Nephron progenitor cell (in vitro differentiated cells): Measurements from ENCODE around the gene PUM1.

Experiments
- DNase-seq: peaks from one replicate; pipeline ENCODE4 v3.0.0; 2021
- H3K27ac Mint-ChIP-seq: 2 replicates; pipeline ENCODE4 v1.8.0; 2021; ENCODE audit warnings: mild to moderate bottlenecking, moderate library complexity, mixed read lengths
- H3K27me3 Mint-ChIP-seq: 2 replicates; pipeline ENCODE4 v1.8.0; 2021; ENCODE audit warnings: mild to moderate bottlenecking, low read depth, mixed read lengths; ENCODE audit not compliant: poor library complexity
- H3K36me3 Mint-ChIP-seq: 2 replicates; pipeline ENCODE4 v1.8.0; 2021; ENCODE audit warnings: low read depth, mixed read lengths
- H3K4me1 Mint-ChIP-seq: 2 replicates; pipeline ENCODE4 v1.8.0; 2021; ENCODE audit warnings: mixed read lengths
- H3K4me3 Mint-ChIP-seq: 2 replicates; pipeline ENCODE4 v1.8.0; 2021; ENCODE audit warnings: mild to moderate bottlenecking, moderate library complexity, mixed read lengths
- H3K9me3 Mint-ChIP-seq: 2 replicates; pipeline ENCODE4 v1.8.0; 2021; ENCODE audit warnings: mild to moderate bottlenecking, moderate library complexity, mixed read lengths
- CTCF ChIP-seq: fragments of 200-600 bp; sonication (generic); IDR thresholded peaks from 2 replicates; pipeline ENCODE4 v1.5.0; 2021; ENCODE audit warnings: antibody characterized with exemption

PUM1 gene

GRCh38 chr1:31005617-31006166 is 59.8 kb downstream of the PUM1 start:
- DNase-seq: no peak
- peaks cover 51% of the 10 kb centered on the region for H3K4me1 Mint-ChIP-seq
- no peak for TF ChIP-seq CTCF
- no peaks in the 10 kb centered on the region for H3K9me3 Mint-ChIP-seq
- no peaks in the 10 kb centered on the region for H3K27me3 Mint-ChIP-seq
- no peak overlapping the region for H3K4me3 Mint-ChIP-seq
- peak overlapping the region; percentile 82 for H3K27ac Mint-ChIP-seq
- H3K36me3 Mint-ChIP-seq: peaks cover 53% of the 10 kb centered on the region

GRCh38 chr1:31005198-31005597 is 60.3 kb downstream of the PUM1 start:
- no peak for TF ChIP-seq CTCF
- Mint-ChIP-seq H3K27ac (peak overlapping the region; percentile 83), H3K4me1 (peaks cover 51% of the 10 kb centered on the region), H3K36me3 (peaks cover 54% of the 10 kb centered on the region), H3K27me3 (no peaks in the 10 kb centered on the region), H3K9me3 (no peaks in the 10 kb centered on the region), H3K4me3 (peak overlapping the region; percentile 43)
- DNase-seq: no peak

GRCh38 chr1:31004231-31004621 is 61.3 kb downstream of the PUM1 start:
- no peak for TF ChIP-seq CTCF
- H3K27me3 Mint-ChIP-seq: no peaks in the 10 kb centered on the region
- no peak for DNase-seq
- no peaks in the 10 kb centered on the region for H3K9me3 Mint-ChIP-seq
- peaks cover 53% of the 10 kb centered on the region for H3K36me3 Mint-ChIP-seq
- peak overlapping the region; percentile 83 for H3K27ac Mint-ChIP-seq
- peaks cover 51% of the 10 kb centered on the region for H3K4me1 Mint-ChIP-seq
- peak overlapping the region; percentile 43 for H3K4me3 Mint-ChIP-seq

GRCh38 chr1:31003613-31004230 is 61.8 kb downstream of the PUM1 start:
- Mint-ChIP-seq H3K4me3 (no peak overlapping the region), H3K9me3 (no peaks in the 10 kb centered on the region)

DNA sequence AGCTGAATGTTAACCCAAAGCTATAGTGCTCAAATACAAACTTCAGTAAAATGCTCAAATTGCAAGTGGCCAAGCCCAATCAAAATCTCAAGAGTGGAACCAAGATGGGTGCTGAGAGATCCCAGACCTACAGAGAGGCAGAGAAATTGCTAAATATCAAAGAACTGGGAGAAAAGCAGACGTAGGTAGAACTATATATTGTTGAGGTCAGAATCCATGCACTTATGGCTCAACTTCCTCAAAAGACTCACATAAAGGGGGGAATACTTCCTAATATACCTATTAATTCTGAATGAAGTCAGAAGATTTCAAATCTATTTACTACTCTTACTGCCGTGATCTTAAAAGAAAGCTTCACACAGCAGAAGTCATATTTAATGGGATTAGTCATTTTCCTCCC is 65.2 kb downstream of the PUM1 start:
- Mint-ChIP-seq H3K9me3 (no peaks in the 10 kb centered on the region), H3K4me1 (peaks cover 31% of the 10 kb centered on the region), H3K27ac (peak overlapping the region; percentile 78), H3K27me3 (no peaks in the 10 kb centered on the region), H3K4me3 (no peak overlapping the region), H3K36me3 (peaks cover 75% of the 10 kb centered on the region)
- no peak for DNase-seq
- TF ChIP-seq CTCF: no peak

More at GRCh38 chr1:31003613-31004230, 61.8 kb downstream of the PUM1 start:
- Mint-ChIP-seq H3K36me3 (peaks cover 55% of the 10 kb centered on the region), H3K27me3 (no peaks in the 10 kb centered on the region), H3K27ac (peak overlapping the region; percentile 83), H3K4me1 (peaks cover 53% of the 10 kb centered on the region)
- TF ChIP-seq CTCF: no peak
- DNase-seq: no peak

- Mint-ChIP-seq H3K9me3 (no peaks in the 10 kb centered on the region), H3K4me1 (peaks cover 22% of the 10 kb centered on the region), H3K4me3 (no peak overlapping the region), H3K27ac (no peak overlapping the region), H3K36me3 (peaks cover 76% of the 10 kb centered on the region), H3K27me3 (no peaks in the 10 kb centered on the region)
- TF ChIP-seq CTCF: no peak
- no peak for DNase-seq
Measured at GRCh38 chr1:30998887-30999286, 66.6 kb downstream of the PUM1 start.
